ENCODE measurements around the gene KLHL36.

- TF ChIP-seq NR3C1 (CRISPR knock-in tag; conservative IDR thresholded peaks at IDR 0.05; ENCODE audit: low read depth) (no peak), MAX (CRISPR knock-in tag; IDR thresholded peaks at IDR 0.05) (no peak), CTCF (IDR thresholded peaks at IDR 0.05) (no peak), JAZF1 (CRISPR knock-in tag; IDR thresholded peaks at IDR 0.05) (no peak)
Observed at GRCh38 chr16:84684592-84684965, 36.3 kb downstream of the KLHL36 start.
